Mammary epithelial cell (primary cell): ENCODE results near the gene ZFR2.

ENCODE experiments used
- EZH2 ChIP-seq: IDR thresholded peaks from 2 replicates; pipeline ENCODE4 v1.6.1; 2012; ENCODE audit warnings: low read length, inconsistent platforms, borderline replicate concordance
- TF ChIP-seq, protein P1 (sequence below), 2 donors: IDR thresholded peaks in 1 of 2; conservative IDR thresholded peaks in 1 of 2; 2 replicates each; pipeline ENCODE4 v1.5.1; 2011 to 2012; ENCODE audit warnings: inconsistent platforms in 2 of 2, low read length in 2 of 2, mild to moderate bottlenecking in 2 of 2, control low read depth in 1 of 2, low read depth in 1 of 2; ENCODE audit not compliant: insufficient read depth in 1 of 2; ENCODE audit errors: extremely low read depth in 1 of 2

DNA sequence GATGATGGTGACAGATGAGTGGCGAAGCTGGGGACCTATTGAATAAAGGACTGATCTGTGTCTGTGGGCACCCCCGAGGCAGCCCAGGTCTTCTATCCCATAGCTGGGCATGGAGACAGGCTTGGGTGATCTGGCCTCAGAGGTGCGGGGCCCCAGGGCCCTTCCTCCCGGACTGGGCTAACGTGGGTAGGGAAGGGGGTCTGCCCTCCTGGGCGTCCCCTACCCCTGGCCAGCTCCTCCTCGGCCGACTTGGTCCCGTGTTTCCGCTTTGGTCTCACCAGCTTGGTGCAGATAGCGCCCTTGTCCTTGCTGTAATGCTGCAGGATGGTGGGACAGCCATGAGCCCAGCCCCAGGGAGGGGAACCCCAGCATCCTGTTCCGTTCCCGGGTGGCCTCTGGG is 85.9 kb downstream of the ZFR2 start:
- TF ChIP-seq, protein P1, sequence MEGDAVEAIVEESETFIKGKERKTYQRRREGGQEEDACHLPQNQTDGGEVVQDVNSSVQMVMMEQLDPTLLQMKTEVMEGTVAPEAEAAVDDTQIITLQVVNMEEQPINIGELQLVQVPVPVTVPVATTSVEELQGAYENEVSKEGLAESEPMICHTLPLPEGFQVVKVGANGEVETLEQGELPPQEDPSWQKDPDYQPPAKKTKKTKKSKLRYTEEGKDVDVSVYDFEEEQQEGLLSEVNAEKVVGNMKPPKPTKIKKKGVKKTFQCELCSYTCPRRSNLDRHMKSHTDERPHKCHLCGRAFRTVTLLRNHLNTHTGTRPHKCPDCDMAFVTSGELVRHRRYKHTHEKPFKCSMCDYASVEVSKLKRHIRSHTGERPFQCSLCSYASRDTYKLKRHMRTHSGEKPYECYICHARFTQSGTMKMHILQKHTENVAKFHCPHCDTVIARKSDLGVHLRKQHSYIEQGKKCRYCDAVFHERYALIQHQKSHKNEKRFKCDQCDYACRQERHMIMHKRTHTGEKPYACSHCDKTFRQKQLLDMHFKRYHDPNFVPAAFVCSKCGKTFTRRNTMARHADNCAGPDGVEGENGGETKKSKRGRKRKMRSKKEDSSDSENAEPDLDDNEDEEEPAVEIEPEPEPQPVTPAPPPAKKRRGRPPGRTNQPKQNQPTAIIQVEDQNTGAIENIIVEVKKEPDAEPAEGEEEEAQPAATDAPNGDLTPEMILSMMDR (conservative IDR thresholded peaks at IDR 0.05 in 1 of 2, IDR thresholded peaks at IDR 0.05 in 1 of 2; ENCODE audit: extremely low read depth in 1 of 2, insufficient read depth in 1 of 2, low read depth in 1 of 2, low read length in 2 of 2): no peak
- no peak for TF ChIP-seq EZH2
